ENCODE measurements around the gene D2HGDH. TPM values are rescaled to one million over a fixed set of nuclear protein-coding genes. Genes with fewer than 3 reads are reported as not detected.

D2HGDH gene
- total RNA-seq, 1 experiment from 2014 or later, result 131 TPM

- intact Hi-C loops (cut with micrococcal nuclease; ENCODE audit: unreplicated experiment), result no loop called here
- DNase-seq, result no peak
- Histone ChIP-seq H3K4me3 (no peak overlapping the region), H3K4me1 (replicated peaks; ENCODE audit: insufficient read depth) (no peaks in the 10 kb centered on the region), H3K79me2 (ENCODE audit: low read depth) (no peaks in the 10 kb centered on the region), H3K27me3 (ENCODE audit: insufficient read depth, low read depth) (no peaks in the 10 kb centered on the region), H3K9me2 (ENCODE audit: insufficient read depth) (no peaks in the 10 kb centered on the region), H4K20me1 (ENCODE audit: insufficient read depth) (peaks cover 32% of the 10 kb centered on the region), H3K9me3 (ENCODE audit: insufficient read depth, low read depth) (no peaks in the 10 kb centered on the region), H3F3A (ENCODE audit: insufficient read depth, low read depth) (peaks cover 15% of the 10 kb centered on the region; the same call in 1 of the 2 replicates), H3K27ac (no peak overlapping the region), H2AFZ (no peak overlapping the region), H3K4me2 (no peak overlapping the region), H3K36me3 (ENCODE audit: low read depth) (peaks cover 17% of the 10 kb centered on the region)
- POLR2A ChIA-PET (ENCODE audit: unreplicated experiment), result no interaction called here
- TF ChIP-seq EZH2 (IDR thresholded peaks at IDR 0.05; ENCODE audit: low read depth) (no peak), CTCF (conservative IDR thresholded peaks at IDR 0.05) (no peak)
- CTCF ChIA-PET, result no interaction called here
- BruUV-seq (replicated peaks), result no TSS peak
These were observed 25.9 kb downstream of the D2HGDH start for GRCh38 chr2:241760301-241760771.

- CTCF ChIA-PET, result interaction anchor here (0.6 kb wide), 2 partner anchors 38 to 113 kb away, joined by 3 read pairs; no protein-coding TSS in a partner anchor
- Histone ChIP-seq H3K27me3 (ENCODE audit: insufficient read depth, low read depth) (no peaks in the 10 kb centered on the region), H3K4me1 (replicated peaks; ENCODE audit: insufficient read depth) (no peaks in the 10 kb centered on the region), H3K36me3 (ENCODE audit: low read depth) (peaks cover 9% of the 10 kb centered on the region), H4K20me1 (ENCODE audit: insufficient read depth) (peaks cover 32% of the 10 kb centered on the region), H3K27ac (no peak overlapping the region), H3K79me2 (ENCODE audit: low read depth) (no peaks in the 10 kb centered on the region), H3F3A (ENCODE audit: insufficient read depth, low read depth) (peaks cover 5% of the 10 kb centered on the region; the same call in 1 of the 2 replicates), H3K9me2 (ENCODE audit: insufficient read depth) (no peaks in the 10 kb centered on the region), H3K4me2 (no peak overlapping the region), H3K9me3 (ENCODE audit: insufficient read depth, low read depth) (no peaks in the 10 kb centered on the region), H2AFZ (no peak overlapping the region), H3K4me3 (no peak overlapping the region)
- intact Hi-C loops (cut with micrococcal nuclease; ENCODE audit: unreplicated experiment), result no loop called here
- no TSS peak for BruUV-seq (replicated peaks)
- no peak for TF ChIP-seq EZH2 (IDR thresholded peaks at IDR 0.05; ENCODE audit: low read depth)
- TF ChIP-seq CTCF (conservative IDR thresholded peaks at IDR 0.05), result no peak
- DNase-seq, result peak in 1 of 2 experiments; percentile 68
- POLR2A ChIA-PET (ENCODE audit: unreplicated experiment), result interaction anchor here (0.6 kb wide), 3 partner anchors 17 to 1197 kb away, joined by 3 read pairs; no protein-coding TSS in a partner anchor
These were observed 28.0 kb downstream of the D2HGDH start for GRCh38 chr2:241762321-241762932.

GRCh38 chr2:241762933-241763369 lies 28.5 kb downstream of the D2HGDH start:
- TF ChIP-seq CTCF (conservative IDR thresholded peaks at IDR 0.05) (no peak), EZH2 (IDR thresholded peaks at IDR 0.05; ENCODE audit: low read depth) (no peak)
- Histone ChIP-seq H3K36me3 (ENCODE audit: low read depth) (peaks cover 9% of the 10 kb centered on the region), H3K4me2 (no peak overlapping the region), H2AFZ (no peak overlapping the region), H4K20me1 (ENCODE audit: insufficient read depth) (peaks cover 32% of the 10 kb centered on the region), H3F3A (ENCODE audit: insufficient read depth, low read depth) (peaks cover 4% of the 10 kb centered on the region; the same call in 1 of the 2 replicates), H3K79me2 (ENCODE audit: low read depth) (no peaks in the 10 kb centered on the region), H3K9me2 (ENCODE audit: insufficient read depth) (no peaks in the 10 kb centered on the region), H3K9me3 (ENCODE audit: insufficient read depth, low read depth) (no peaks in the 10 kb centered on the region), H3K4me1 (replicated peaks; ENCODE audit: insufficient read depth) (no peaks in the 10 kb centered on the region), H3K27ac (no peak overlapping the region), H3K4me3 (no peak overlapping the region), H3K27me3 (ENCODE audit: insufficient read depth, low read depth) (no peaks in the 10 kb centered on the region)
- CTCF ChIA-PET, result interaction anchor here (0.6 kb wide), 2 partner anchors 38 to 113 kb away, joined by 3 read pairs; no protein-coding TSS in a partner anchor
- intact Hi-C loops (cut with micrococcal nuclease; ENCODE audit: unreplicated experiment), result no loop called here
- POLR2A ChIA-PET (ENCODE audit: unreplicated experiment), result interaction anchor here (0.6 kb wide), 2 partner anchors 61 to 1197 kb away, joined by 3 read pairs; no protein-coding TSS in a partner anchor
- BruUV-seq (replicated peaks), result no TSS peak
- DNase-seq, result peak in 1 of 2 experiments; percentile 44
